Activated CD4-positive, CD25-positive, alpha-beta regulatory T cell treated with anti-CD3 and anti-CD28 coated beads, Interleukin-2, amount 50 U/mL, for 16 hours (primary cell): ENCODE data around the gene RAB11FIP3.
"Not testable (repeated sequence)": the region's sequence is repeated elsewhere in the genome, so short reads cannot be mapped to it uniquely, and the experiment has no call there.

Experiments used
- DNase-seq: peaks from one replicate; pipeline ENCODE4 v3.0.0-alpha.2; 2020; ENCODE audit warnings: low read depth, low spot score

RAB11FIP3 gene

GRCh38 chr16:492211-492875 lies 66.9 kb downstream of the RAB11FIP3 start:
- DNase-seq: no peak

- not testable (repeated sequence) for DNase-seq
These were observed 69.2 kb downstream of the RAB11FIP3 start for GRCh38 chr16:494676-495075.

- no peak for DNase-seq
These were observed 69.8 kb downstream of the RAB11FIP3 start for GRCh38 chr16:495127-495748.

GRCh38 chr16:496097-496886 lies 70.8 kb downstream of the RAB11FIP3 start:
- no peak for DNase-seq

- no peak for DNase-seq
These were observed 71.8 kb downstream of the RAB11FIP3 start for GRCh38 chr16:497258-497657.

- no peak for DNase-seq
These were observed 74.5 kb downstream of the RAB11FIP3 start for GRCh38 chr16:499924-500323.

GRCh38 chr16:500709-501108 lies 75.3 kb downstream of the RAB11FIP3 start:
- DNase-seq: no peak

GRCh38 chr16:502179-502943 lies 76.9 kb downstream of the RAB11FIP3 start:
- no peak for DNase-seq

- no peak for DNase-seq
These were observed 78.0 kb downstream of the RAB11FIP3 start for GRCh38 chr16:503150-504071.

- no peak for DNase-seq
These were observed 80.2 kb downstream of the RAB11FIP3 start for GRCh38 chr16:505479-506245.

- DNase-seq: no peak
These were observed 80.7 kb downstream of the RAB11FIP3 start for GRCh38 chr16:506246-506546.

- DNase-seq: not testable (repeated sequence)
These were observed 82.1 kb downstream of the RAB11FIP3 start for GRCh38 chr16:507527-507926.

GRCh38 chr16:507996-508395 lies 82.5 kb downstream of the RAB11FIP3 start:
- no peak for DNase-seq

- DNase-seq: no peak
These were observed 83.7 kb downstream of the RAB11FIP3 start for GRCh38 chr16:508884-509736.

GRCh38 chr16:510066-510825 lies 84.8 kb downstream of the RAB11FIP3 start:
- DNase-seq: no peak

- no peak for DNase-seq
These were observed 87.4 kb downstream of the RAB11FIP3 start for GRCh38 chr16:512802-513201.

- no peak for DNase-seq
These were observed 88.5 kb downstream of the RAB11FIP3 start for GRCh38 chr16:513950-514349.

- no peak for DNase-seq
These were observed 89.9 kb downstream of the RAB11FIP3 start for GRCh38 chr16:515175-515938.
